GM23248 (cell line): Measurements from ENCODE around the gene KRTDAP. TPM values are rescaled to one million over a fixed set of nuclear protein-coding genes. Genes with fewer than 3 reads are reported as not detected.

Experiments
- DNase-seq: peaks from one replicate; pipeline ENCODE4 v3.0.0-alpha.2; 2015
- H2AFZ ChIP-seq: fragments of 200-600 bp; sonication (generic); 2 replicates; pipeline ENCODE4 v1.6.1; 2016; ENCODE audit warnings: antibody characterized with exemption
- H3F3A ChIP-seq: fragments of 200-600 bp; sonication (generic); 2 replicates; pipeline ENCODE4 v1.6.1; 2016; ENCODE audit warnings: mild to moderate bottlenecking, antibody characterized with exemption, mixed run types; ENCODE audit not compliant: insufficient read depth
- H3K27ac ChIP-seq: fragments of 200-600 bp; sonication (generic); 2 replicates; pipeline ENCODE4 v1.5.1; 2016; ENCODE audit warnings: mild to moderate bottlenecking
- H3K27me3 ChIP-seq: fragments of 200-600 bp; sonication (generic); replicated peaks from 2 replicates; pipeline ENCODE4 v1.6.1; 2016; ENCODE audit warnings: mild to moderate bottlenecking; ENCODE audit not compliant: insufficient read depth
- H3K36me3 ChIP-seq: fragments of 200-600 bp; sonication (generic); 2 replicates; pipeline ENCODE4 v1.6.1; 2016; ENCODE audit warnings: low read depth, mild to moderate bottlenecking
- H3K4me1 ChIP-seq: fragments of 200-600 bp; sonication (generic); 2 replicates; pipeline ENCODE4 v1.6.1; 2016; ENCODE audit warnings: mild to moderate bottlenecking; ENCODE audit not compliant: insufficient read depth
- H3K4me2 ChIP-seq: fragments of 200-600 bp; sonication (generic); one replicate; pipeline ENCODE4 v1.6.1; 2016; ENCODE audit warnings: mild to moderate bottlenecking; ENCODE audit not compliant: unreplicated experiment
- H3K4me3 ChIP-seq: fragments of 200-600 bp; sonication (generic); 2 replicates; pipeline ENCODE4 v1.5.1; 2016; ENCODE audit warnings: mild to moderate bottlenecking
- H3K79me2 ChIP-seq: fragments of 200-600 bp; sonication (generic); 2 replicates; pipeline ENCODE4 v1.6.1; 2016; ENCODE audit warnings: mild to moderate bottlenecking; ENCODE audit not compliant: insufficient read depth
- H3K9ac ChIP-seq: fragments of 200-600 bp; sonication (generic); 2 replicates; pipeline ENCODE4 v1.6.1; 2016; ENCODE audit warnings: mild to moderate bottlenecking
- H3K9me2 ChIP-seq: fragments of 200-600 bp; sonication (generic); 2 replicates; pipeline ENCODE4 v1.6.1; 2016; ENCODE audit warnings: mixed run types, mild to moderate bottlenecking, moderate library complexity; ENCODE audit not compliant: insufficient read depth
- H3K9me3 ChIP-seq: fragments of 200-600 bp; sonication (generic); one replicate; pipeline ENCODE4 v1.6.1; 2017; ENCODE audit warnings: low read depth
- H4K20me1 ChIP-seq: fragments of 200-600 bp; sonication (generic); 2 replicates; pipeline ENCODE4 v1.6.0; 2016; ENCODE audit not compliant: insufficient read depth
- EZH2 ChIP-seq: fragments of 200-600 bp; sonication (generic); IDR thresholded peaks from 2 replicates; pipeline ENCODE4 v1.6.1; 2018; ENCODE audit warnings: antibody characterized with exemption, mild to moderate bottlenecking; ENCODE audit not compliant: insufficient read depth, poor library complexity, severe bottlenecking
- EZH2phosphoT487 ChIP-seq: fragments of 200-600 bp; sonication (generic); IDR thresholded peaks from 2 replicates; pipeline ENCODE4 v1.6.1; 2018; ENCODE audit warnings: antibody characterized with exemption, moderate library complexity, mild to moderate bottlenecking, low read depth; ENCODE audit not compliant: insufficient read depth
- WGBS, 2 experiments: methylation state at CpG; one replicate each; pipeline ENCODE4 v1.1.6; 2015 to 2017; ENCODE audit warnings: low lambda C conversion rate in 2 of 2, low coverage in 1 of 2; ENCODE audit errors: missing lambda C conversion rate in 2 of 2; 5-methylcytosine and 5-hydroxymethylcytosine counted together
- in situ Hi-C: fragments of 300-500 bp; cut with MboI; formaldehyde crosslinking; loops from 2 replicates; pipeline ENCODE4 v1.15.0; 2020
- polyA plus RNA-seq: library from polyadenylated mRNA; unstranded; fragments of >200 nt; fragmentation: Nextera tagmentation; extraction: Ambion mirVana; gene quantifications from 2 replicates; pipeline ENCODE4 v1.2.1, GENCODE V29; 2016
- total RNA-seq: library from RNA; depleted of rRNA; stranded (reverse); fragments of >200 nt; shearing (Covaris generic); gene quantifications from 2 replicates; pipeline ENCODE4 v1.2.3, GENCODE V29; 2014

KRTDAP gene
- total and polyA plus RNA-seq, 2 experiments from 2014 or later: not detected

DNA sequence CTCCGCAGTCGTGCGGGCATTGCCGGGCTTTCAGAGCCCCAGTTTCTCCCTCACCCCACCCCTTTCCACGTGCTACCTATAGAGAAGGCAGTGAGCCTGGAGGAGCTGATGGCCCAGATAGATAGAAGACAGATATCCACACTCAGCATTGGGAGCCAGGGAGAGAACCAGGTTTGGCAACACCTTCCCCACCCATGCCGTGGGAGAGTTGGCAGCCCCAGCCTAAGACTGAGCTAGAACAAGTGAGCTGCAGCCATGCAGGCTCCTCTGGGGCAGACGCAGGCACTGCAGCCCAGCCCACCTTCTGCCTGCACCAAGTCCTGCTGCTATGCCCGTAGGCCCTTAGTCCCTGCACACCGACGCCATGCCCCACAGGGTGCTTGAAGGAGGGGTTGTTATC, 10.3 kb upstream of the KRTDAP start:
- Histone ChIP-seq H4K20me1 (no peaks in the 10 kb centered on the region), H3K4me1 (0 out of 2 replicates have a peak, but pooled peaks cover 5% of the 10 kb centered on the region), H2AFZ (no peak overlapping the region), H3K9ac (no peak overlapping the region), H3K9me2 (no peaks in the 10 kb centered on the region), H3F3A (no peaks in the 10 kb centered on the region), H3K36me3 (no peaks in the 10 kb centered on the region), H3K4me3 (no peak overlapping the region), H3K79me2 (no peaks in the 10 kb centered on the region), H3K27me3 (no peaks in the 10 kb centered on the region; the same call in 1 of the 2 replicates), H3K4me2 (no peak overlapping the region), H3K9me3 (no peaks in the 10 kb centered on the region), H3K27ac (no peak overlapping the region)
- 75 to 81% methylated on average over 9 to 10 of the region's 10 CpGs for WGBS, 2 experiments
- TF ChIP-seq EZH2 (no peak), EZH2phosphoT487 (no peak)
- in situ Hi-C loops: no loop called here
- no peak for DNase-seq

DNA sequence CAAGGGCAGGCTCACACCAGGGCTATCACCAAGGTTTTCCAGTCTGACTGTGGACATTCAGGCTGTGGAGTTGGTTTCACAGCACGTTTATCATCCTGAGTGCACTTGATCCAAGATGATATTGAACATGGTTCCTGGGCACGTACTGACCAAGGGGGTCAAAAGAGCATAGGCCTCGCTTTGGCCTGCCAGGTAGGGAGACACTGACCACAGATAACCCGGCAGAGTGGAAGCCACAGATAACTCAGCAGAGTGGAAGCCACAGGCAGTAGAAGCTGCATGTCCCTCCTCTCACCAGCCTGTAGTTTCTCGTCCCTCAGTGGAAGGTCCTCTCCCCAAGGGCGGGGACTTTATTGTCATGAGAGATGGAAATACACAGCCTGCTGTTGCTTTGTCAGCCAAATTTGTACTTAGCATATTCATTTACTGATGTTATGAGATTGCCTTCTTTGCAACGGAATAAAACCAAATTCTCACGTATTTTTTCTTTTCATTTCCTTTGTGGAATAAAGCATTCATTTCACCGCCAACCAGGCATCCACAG, 8.8 kb upstream of the KRTDAP start:
- H3F3A ChIP-seq: no peaks in the 10 kb centered on the region

DNA sequence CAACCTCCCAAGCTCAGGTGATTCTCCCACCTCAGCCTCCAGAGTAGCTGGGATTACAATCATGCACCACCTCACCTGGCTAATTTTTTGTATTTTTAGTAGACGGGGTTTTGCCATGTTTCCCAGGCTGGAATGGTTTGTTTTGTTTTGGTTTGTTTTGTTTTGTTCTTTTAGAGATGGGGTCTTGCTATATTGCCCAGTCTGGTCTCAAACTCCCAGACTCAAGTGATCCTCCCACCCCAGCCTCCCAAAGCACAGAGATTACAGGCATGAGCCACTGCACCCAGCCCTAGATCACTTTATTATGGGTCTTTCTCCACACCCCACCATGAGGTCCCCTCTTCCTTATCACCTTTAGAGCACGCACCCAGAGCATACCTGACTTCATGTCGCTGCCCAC, 8.0 kb upstream of the KRTDAP start:
- Histone ChIP-seq H3K36me3 (no peaks in the 10 kb centered on the region), H3K4me1 (0 out of 2 replicates have a peak, but pooled peaks cover 5% of the 10 kb centered on the region), H3K4me2 (no peak overlapping the region), H3K27ac (no peak overlapping the region), H3K4me3 (no peak overlapping the region), H3F3A (no peaks in the 10 kb centered on the region), H3K79me2 (no peaks in the 10 kb centered on the region), H3K9ac (no peak overlapping the region), H3K9me2 (no peaks in the 10 kb centered on the region), H2AFZ (no peak overlapping the region), H3K9me3 (no peaks in the 10 kb centered on the region), H3K27me3 (peaks cover 9% of the 10 kb centered on the region; the same call in 1 of the 2 replicates), H4K20me1 (no peaks in the 10 kb centered on the region)
- 76 to 84% methylated on average over 3 of the region's 3 CpGs for WGBS, 2 experiments
- TF ChIP-seq EZH2 (no peak), EZH2phosphoT487 (no peak)
- in situ Hi-C loops: loop anchor here (10.0 kb wide), 1 partner anchor 143 kb away; the partner anchor contains the start of gene FFAR3
- DNase-seq: no peak

More for the DNA sequence above, 8.8 kb upstream of the KRTDAP start:
- Histone ChIP-seq H4K20me1 (no peaks in the 10 kb centered on the region), H3K36me3 (no peaks in the 10 kb centered on the region), H3K9me2 (no peaks in the 10 kb centered on the region), H3K4me1 (0 out of 2 replicates have a peak, but pooled peaks cover 5% of the 10 kb centered on the region), H3K27me3 (peaks cover under 1% of the 10 kb centered on the region; the same call in 1 of the 2 replicates), H2AFZ (no peak overlapping the region), H3K27ac (no peak overlapping the region), H3K4me2 (no peak overlapping the region), H3K79me2 (no peaks in the 10 kb centered on the region), H3K9me3 (no peaks in the 10 kb centered on the region), H3K4me3 (no peak overlapping the region), H3K9ac (no peak overlapping the region)
- DNase-seq: no peak
- 46 to 49% methylated on average over 9 of the region's 9 CpGs for WGBS, 2 experiments
- TF ChIP-seq EZH2phosphoT487 (no peak), EZH2 (no peak)
- in situ Hi-C loops: loop anchor here (10.0 kb wide), 1 partner anchor 144 kb away; the partner anchor contains the start of gene FFAR3

DNA sequence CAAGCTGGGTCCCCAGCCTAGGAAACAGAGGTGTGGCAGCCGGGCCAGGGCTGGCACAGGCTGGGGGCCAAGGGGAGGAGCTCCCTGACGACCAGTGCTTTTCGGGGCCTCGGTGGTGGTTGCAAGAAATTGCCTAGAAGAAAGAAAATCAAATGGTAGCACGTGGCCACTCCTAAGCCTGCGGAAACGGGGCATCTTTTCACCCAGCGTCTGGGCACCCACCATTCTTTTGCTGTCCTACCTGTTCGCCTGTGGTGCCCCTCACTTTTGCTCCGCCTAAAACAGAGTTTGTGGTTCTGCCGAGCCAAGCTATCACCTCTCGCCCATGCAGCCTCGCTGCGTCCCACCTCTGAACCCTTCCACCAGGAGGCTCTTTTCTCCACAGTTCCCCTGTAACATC, 7.1 kb upstream of the KRTDAP start:
- peaks cover 17% of the 10 kb centered on the region; the same call in 1 of the 2 replicates for H3K27me3 ChIP-seq
- H3K9me2 ChIP-seq: no peaks in the 10 kb centered on the region
- TF ChIP-seq EZH2phosphoT487 (no peak), EZH2 (no peak)
- no peak overlapping the region for H2AFZ ChIP-seq
- H3K4me2 ChIP-seq: no peak overlapping the region
- no peaks in the 10 kb centered on the region for H4K20me1 ChIP-seq
- no peak overlapping the region for H3K27ac ChIP-seq
- no peaks in the 10 kb centered on the region for H3K36me3 ChIP-seq
- in situ Hi-C loops: loop anchor here (10.0 kb wide), 1 partner anchor 143 kb away; the partner anchor contains the start of gene FFAR3
- no peak for DNase-seq
- no peak overlapping the region for H3K9ac ChIP-seq
- WGBS, 2 experiments: 46 to 51% methylated on average over 14 of the region's 14 CpGs
- H3K4me1 ChIP-seq: 0 out of 2 replicates have a peak, but pooled peaks cover 5% of the 10 kb centered on the region
- H3F3A ChIP-seq: no peaks in the 10 kb centered on the region
- H3K79me2 ChIP-seq: no peaks in the 10 kb centered on the region
- no peak overlapping the region for H3K4me3 ChIP-seq
- H3K9me3 ChIP-seq: no peaks in the 10 kb centered on the region
